EH (cell line): ENCODE results near the gene SPATA3.
"Not testable (repeated sequence)": the region's sequence is repeated elsewhere in the genome, so short reads cannot be mapped to it uniquely, and the experiment has no call there.

Experiments used
- DNase-seq: peaks from one replicate; pipeline ENCODE4 v3.0.0-alpha.2; 2015; ENCODE audit warnings: low read depth

Gene SPATA3

DNA sequence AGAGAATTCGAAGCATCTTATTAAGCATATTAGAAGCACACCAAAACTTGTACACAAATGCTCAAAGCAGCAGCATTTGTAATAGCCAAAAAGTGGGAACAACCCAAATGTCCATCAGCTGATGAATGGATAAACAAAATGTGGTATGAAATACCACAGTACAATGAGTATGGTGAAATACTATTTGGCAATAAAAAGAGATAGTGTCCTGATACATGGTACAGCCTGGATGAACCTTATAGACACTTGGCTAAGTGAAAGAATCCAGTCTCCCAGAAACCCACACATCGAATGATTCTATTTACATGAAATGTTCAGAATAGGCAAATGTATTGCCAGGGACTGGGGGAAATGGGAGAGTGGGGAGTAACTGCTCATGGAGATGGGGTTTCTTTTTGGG, 3.0 kb downstream of the SPATA3 start:
- no peak for DNase-seq

DNA sequence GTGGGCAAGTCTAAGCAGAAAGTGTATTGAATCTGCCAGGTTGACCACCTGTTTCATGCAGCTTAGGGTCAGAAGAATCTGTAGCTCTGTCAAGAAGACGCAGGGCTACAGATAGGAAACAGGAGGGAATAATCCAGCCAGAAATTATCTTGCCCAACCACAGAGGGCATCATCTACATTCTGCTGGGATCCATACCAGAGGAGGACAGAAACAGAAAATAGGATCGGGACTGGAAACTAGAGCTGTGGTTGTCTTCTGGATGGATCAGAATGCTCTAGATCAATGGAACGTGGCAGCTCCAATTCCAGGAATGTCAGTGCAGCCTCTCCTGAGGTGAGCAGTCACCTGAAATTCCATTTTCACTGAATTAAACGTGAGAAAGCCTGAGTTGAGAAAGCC, 3.6 kb downstream of the SPATA3 start:
- no peak for DNase-seq

DNA sequence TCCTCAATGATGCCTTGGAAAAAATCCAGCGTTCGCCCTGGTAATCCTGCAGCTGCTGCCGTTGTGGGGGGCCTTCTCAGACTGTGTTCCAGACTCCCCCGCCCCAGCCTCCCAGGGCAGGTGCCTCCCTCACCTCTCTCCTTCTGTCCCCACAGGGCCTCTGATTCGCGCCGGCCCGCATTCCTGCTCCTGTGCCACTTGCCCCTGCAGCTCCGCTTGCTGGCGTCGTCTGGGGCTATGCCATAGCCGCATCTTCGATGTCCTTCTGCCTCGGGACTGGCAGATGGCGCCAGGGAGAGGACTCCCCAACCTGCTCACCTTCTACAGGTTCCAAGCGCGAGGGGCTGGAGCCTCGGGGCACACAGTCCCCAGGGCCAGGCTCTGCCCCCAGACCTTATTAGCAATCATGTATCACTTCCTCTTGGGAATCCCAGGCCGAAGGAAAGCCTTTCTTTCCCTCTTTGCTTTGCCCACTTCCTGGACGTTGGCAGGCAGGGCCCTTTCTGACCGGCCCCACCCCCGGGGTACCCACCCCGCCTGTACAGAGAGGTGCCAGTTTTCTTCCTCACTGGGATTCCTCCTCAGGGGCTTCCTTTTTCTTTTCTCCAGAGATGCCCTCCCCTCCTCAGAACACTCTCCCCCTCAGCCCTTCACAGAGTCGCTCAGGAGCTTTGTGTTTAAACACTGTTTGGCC, 4.4 kb downstream of the SPATA3 start:
- DNase-seq, result no peak

DNA sequence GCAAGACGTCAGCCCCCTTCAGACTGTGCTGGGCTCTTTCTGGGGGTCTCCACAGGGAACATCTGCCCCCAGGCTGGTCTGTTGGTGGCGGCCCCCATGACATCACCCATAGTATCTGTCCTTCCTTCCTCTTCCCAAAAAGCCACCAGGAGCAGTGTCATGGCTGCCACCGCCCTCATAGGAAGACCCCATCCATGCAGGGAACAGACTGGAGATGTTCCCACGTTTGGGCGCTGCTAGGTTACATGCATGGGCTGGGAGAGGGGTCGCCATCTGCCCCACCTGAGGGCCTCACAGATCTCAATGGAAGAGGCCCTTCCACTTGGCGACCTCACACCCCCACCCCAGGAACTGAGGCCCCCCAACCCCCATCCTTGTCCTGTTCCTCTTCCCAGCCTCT, 5.1 kb downstream of the SPATA3 start:
- DNase-seq, result no peak

DNA sequence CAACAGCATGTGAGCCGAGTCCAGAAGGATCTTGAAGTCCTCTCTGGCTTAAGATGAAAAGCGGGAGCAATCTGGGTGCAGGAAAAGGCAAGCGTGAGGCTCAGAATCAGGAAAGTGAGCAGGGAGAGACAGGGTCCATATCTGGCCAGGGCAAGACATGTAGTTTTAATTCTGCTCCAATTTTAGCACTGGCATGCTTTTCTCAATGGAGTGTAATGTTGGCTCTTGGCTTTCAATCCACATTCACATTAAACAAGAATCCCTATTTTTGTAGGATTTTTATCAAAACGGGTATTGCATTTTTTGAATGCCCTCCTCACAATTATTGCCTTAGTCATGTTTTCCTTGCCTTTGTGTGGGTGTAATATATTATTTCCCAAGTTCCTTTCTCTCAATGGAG, 6.0 kb downstream of the SPATA3 start:
- no peak for DNase-seq

DNA sequence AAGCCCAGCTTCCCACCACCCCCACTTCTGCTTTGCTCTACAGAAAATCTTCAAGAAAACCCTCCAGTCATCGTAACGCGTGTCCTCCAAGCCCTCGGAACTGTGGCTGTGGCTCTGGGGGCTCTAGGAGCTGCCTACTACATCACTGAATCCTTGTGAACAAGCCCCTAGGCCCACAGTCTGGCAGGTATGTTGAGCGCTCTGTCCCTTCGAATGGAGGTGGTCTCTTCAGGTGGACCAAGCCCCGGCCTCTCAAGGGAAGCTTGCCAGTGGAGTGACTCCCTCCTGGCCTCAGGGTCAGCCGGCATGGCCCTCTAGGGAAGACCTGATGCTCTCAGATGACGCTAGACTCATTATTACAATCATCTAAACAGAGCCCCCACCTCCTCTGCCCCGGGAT, 6.7 kb downstream of the SPATA3 start:
- no peak for DNase-seq

DNA sequence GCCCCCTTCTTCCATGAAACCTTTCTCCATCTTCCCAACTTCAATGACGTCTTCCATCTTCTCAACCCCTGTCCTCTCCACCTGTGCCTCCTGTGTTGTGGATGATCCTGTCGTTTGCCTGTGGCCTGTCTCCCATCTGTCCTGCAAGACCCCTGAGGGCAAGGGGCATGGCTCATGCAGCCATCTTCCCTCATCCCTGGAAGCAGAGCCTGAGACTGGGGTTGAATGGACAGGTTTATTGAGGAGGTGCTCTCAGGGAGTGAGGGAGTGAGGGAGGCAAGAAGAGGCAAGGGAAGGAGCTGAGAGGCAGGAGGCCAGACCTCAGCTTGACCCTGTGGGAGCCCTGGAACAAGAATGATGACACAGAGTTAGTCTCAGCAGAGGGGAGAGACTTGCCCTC, 7.3 kb downstream of the SPATA3 start:
- DNase-seq, result no peak

DNA sequence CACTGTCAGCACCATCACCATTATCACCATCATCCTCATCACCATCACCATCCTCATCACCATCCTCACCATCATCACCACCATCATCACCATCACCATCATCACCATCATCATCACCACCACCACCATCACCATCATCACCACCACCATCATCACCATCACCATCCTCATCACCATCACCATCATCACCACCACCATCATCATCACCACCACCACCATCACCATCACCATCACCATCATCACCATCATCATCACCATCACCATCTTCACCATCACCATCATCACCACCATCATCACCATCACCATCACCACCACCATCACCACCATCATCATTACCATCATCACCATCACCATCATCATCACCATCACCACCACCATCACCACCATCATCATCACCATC, 9.0 kb downstream of the SPATA3 start:
- not testable (repeated sequence) for DNase-seq

DNA sequence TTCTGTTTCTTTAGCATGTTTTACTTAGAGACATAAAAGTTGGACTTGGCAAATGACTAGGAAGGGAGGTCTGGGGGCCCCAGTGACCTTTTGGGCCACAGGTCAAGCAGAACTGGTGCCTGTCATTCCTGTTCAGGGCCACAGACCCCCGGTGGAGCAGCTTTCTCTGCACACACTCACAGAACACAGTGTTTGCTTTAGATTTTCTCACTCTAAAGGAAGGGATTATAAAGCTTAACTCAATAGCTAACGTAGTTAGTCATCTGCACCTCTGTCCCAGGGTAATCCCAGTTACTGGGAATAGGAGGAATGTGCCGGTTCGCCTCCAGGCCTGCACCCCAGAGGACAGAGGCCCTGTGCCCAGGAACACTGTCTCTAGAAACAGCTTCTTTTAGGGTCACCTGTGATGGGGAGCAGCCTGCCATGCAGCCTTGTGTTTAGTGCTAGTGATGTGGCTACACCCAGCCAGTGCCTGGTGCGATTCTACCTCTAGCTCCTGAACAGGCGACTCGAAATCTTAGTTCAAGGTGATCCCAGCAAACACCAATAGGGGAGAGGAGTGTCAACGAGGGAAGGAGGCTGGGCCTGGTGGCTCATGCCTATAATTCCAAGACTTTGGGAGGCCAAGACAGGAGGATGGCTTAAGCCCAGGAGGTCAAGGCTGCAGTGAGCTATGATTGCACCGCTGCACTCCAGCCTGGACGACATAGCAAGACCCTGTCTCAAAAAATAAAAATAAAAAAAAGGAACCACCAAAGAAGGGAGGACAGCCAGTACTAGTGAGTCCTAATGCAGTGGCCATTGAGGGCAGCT, 11.6 kb downstream of the SPATA3 start:
- no peak for DNase-seq

DNA sequence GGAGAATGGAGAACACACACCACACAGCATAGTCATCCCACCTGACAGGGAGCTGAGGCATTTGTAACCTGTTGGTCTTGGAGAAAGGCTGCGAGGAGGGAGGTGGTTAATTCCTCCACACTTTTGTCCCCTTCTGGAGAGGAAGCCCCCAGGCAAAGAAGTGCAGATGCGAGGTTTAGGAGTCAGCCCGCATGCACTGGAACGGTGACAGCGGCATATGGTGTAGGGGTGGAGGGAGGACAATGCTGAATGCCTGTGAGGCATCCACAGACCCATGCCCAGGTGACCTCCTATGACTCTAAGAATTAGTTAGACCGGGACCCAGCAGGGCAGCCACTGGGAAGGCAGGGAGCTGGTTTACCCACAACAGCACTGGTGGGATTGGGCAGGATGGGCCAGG, 12.2 kb downstream of the SPATA3 start:
- no peak for DNase-seq

DNA sequence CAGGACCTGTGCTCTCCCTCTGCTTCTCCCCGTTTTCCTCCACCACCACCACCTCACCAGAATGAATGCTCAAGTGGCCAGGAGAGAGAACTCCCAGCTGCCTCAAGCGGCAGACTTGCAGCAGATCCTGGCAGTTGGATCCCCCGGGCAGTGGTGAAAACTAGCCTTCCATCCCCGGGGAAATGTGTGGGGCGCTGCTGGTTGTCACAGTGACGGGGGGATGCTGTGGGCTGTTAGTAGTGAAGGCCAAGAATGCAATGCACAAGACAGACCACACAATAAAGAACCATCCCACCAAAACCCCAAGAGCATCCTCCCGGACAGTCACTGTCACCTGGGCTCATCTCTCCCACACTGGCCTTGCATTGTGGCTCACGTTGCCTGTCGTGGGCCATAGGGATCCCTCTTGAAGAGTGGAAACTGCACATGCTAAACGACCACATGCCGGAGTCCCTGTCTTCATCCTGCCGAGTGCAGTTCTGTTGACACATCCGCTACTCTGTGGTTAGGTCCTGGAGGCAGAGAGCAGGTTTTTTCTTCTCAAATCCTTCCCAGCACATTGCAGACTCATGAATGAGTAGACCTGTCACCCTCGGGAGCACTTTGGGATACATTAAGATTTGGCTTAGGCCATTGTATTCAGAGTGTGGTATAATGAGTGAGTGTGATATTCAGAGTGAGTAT, 13.5 kb downstream of the SPATA3 start:
- no peak for DNase-seq

DNA sequence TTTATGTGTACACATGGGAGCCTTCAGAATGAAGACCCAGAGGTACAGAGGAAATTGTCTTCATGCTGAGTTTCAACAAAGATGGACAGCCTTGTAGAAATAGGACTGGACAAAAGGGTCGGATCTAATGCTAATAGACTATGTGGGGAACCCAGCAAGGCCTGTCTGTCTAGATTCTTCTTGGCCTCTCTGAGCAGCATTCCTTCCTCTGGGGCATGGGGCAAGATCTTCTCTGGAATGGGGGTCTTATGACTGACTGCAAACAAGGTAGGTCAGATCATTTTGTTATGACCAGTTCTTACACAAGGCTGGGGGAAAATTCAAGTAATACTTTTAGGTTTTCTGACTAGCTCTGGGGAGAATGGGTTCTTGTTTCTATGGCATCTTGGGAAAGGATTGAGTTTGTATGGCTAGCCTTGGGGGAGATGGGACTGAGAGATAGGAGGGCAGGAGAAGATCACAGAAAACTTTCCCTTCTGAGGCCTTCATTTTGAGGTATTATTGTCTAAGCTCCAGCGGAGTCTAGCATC, 14.3 kb downstream of the SPATA3 start:
- no peak for DNase-seq

DNA sequence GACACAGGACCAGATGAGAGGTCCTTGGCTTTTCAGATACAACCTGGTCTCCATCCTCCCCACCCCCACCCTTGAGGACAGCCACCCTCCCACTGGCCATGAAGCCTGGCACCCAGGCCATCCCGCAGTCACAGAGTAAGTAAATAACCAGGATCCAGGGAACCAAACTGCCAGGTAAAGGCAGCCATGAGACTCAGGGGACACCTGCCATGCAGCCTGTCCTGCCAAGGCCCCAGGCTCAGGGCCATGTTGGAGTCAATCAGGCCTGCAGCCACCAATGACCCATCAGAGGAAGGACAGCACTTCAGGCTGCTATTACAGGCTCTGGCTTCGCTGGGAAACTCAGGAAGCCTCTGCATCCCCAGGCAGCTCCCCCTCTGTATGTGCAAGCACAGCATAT, 15.6 kb downstream of the SPATA3 start:
- no peak for DNase-seq

DNA sequence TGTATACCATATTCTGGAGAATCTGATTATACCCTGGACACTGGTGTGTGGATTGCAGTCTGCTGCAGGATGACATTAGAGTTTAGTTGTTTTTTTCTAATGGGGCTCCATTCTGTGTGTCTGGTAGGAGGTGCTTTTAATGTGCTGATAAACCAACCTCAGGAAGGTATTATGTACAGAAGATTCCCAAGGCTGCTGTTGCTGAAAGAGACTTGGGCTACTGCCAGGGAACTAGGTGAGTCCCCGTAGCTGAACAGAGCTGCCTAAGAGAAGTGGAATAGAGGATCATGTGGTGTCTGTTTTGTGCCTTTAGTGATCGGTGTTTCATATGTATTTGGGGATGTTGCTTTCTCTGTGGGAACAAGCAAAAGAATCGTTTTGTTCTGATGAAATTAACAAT, 16.5 kb downstream of the SPATA3 start:
- DNase-seq, result no peak

DNA sequence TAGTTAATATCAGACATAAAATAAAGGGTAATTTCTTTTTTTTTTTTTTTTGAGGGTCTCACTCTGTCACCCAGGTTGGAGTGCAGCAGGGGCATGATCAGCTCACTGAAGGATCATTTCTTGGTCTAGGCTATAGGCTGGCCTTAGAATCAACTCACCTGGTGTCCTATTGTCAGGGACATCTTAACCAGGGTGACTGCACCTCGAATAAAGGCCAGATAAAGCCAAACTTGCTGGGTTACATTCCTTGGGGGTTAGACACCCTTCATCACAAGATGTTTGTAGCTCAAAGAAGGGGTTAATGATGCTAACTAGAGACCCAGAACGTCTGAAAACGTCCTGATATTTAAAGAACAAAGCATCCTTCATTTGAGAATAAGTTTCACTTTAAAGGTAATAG, 17.9 kb downstream of the SPATA3 start:
- DNase-seq, result no peak

DNA sequence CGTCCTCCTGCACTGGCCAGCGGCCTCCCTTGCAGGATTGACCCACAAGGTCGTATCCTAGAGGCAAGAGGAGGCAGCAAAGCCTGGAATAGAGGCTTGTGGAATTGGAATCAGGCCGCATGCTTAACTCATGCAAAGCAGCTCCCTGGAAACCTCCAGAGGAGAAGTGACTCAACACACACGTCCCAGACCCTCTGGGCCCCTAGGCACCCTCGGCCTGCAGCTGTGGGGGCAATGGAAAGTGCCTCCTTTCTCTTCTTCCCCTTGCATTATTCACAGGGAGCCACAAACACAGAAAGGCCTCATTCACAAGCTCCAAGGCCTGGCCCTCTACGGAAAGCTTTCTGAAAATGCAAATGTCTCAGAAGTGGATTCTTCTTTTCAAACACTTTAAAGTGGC, 19.6 kb downstream of the SPATA3 start:
- no peak for DNase-seq

DNA sequence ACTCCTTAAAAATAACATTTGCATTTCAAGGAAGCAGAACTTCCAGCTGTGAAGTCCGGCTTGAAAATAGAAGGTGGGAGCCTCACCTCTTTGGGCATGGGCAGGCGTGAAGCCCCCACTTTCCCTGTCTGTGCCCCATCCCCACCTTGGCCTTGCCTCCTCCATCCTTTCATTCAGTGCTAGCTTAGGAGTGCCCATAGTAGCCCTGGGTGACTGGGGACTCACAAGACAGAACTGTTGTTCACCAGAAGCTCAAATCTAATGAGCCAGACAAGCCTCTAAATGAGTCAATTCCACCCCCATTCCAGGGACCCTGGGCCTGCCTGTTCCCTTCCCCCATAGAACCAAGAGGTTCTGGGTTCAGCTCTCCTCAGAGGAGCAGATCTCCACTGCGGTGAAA, 20.0 kb downstream of the SPATA3 start:
- no peak for DNase-seq

DNA sequence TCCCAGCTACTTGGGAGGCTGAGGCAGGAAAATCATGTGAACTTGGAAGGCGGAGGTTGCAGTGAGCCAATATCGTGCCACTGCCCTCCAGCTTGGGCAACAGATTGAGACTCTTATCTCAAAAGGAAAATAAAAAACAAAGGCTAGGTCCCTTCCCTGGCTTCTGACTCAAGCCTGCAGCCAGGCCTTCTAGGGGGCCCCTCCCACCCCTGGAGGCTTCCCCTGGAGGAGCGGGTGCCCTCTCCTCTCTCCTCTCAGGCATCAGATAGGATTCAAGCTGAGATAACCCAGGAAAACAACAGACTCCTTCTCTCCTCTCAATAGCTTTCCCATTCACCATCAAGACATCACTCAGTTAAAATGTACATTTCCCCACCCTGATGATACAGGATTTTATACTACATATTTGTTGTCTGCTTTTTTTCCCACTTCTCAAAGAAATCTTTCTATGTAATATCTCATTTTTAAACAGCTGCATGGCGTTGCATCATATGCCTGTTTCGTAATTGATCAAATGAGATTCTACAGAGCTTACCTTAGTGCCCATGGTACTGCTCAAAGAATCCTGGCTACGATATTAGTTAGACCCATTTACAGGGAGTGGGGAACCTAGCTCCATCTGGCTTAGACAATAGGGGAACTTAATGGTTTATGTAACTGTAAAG, 20.8 kb downstream of the SPATA3 start:
- DNase-seq, result no peak

DNA sequence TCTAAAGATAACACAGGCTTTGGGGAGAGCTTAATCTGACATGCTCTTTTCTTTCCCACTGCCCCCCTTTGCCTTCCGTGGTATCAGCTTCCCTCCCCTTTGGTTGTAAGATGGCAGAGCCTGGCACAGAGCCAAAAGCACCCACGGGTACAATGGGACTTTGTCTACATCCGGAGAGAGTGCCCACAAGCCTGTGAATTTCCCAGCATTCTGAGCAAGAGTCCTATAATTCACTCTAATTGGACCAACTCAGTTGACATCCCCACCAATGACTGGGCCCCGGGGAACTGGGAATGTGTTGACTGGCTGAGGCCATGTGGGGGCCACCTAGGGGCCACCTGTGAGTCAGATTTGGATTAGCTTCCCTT, 21.3 kb downstream of the SPATA3 start:
- DNase-seq, result no peak

DNA sequence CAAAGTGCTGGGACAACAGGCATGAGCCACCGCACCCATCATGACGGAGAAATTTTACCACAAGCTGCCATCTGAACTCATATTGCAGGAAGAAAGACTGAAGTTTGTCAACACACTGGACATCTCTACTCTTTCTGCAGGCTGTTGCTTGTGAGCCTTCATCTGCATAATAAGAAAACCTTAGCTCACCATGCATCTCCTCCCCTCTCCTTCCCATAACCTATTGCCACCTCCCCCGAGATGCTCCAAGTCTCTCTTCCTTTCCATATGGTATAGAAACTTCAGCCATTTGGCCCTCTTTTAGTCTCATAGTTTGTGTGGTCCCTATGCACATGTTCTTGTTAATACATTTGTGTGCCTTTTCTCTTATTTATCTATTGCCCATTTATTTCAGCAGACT, 22.3 kb downstream of the SPATA3 start:
- DNase-seq, result no peak

DNA sequence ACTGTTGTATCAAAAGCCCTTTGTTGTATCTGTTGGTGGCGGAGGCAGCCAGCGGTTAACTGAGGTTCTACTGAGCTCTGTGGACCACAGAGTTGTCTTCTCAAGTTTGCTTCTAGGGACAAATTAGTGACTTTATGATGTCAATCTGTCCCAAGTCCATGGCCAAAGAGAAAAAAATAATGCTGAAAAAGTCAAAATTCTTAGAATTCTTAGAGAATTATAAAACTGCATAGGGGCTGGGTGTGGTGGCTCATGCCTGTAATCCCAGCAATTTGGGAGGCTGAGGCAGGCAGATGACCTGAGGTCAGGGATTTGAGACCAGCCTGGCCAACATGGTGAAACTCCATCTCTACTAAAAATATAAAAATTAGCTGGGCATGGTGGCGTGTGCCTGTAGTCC, 29.1 kb downstream of the SPATA3 start:
- not testable (repeated sequence) for DNase-seq

DNA sequence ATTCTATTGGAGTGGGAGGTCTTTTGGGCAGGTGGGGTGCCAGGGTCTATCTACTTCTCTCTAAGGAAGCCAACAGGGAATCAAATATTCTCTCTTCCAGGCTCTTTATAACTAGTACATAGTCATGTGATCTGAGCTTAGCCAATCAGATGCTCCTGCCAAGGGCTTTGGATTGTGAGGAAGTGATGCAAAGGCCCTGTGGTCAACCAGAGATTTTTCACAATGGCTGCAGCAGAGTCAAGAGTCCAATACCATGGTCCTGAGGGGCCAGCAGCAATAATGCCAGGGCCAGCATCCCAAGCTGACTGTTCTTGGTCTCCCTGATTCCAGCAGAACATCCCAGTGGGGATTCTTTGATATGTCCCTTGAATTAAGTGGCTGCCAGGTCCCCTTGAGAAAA, 33.0 kb downstream of the SPATA3 start:
- no peak for DNase-seq

DNA sequence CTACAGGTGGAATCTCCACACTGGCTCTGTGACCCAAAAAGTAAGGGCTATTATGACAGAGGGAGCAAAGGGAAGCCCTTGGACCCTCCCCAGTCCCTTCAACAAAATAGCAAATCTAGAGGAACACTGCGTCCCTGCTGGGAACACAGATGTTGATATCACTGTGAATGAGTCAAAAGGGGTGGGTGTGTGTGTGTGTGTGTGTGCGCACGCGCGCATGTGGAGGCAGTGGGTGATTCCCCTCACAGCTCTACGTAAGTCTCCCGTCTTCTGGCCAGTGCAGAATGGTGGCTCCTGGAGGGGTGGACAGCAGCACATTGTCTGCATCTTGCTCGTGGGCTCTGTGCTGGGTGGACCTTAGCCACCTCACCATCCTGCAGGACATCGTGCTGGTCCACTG, 33.6 kb downstream of the SPATA3 start:
- DNase-seq, result no peak
